GM23248 (cell line): Measurements from ENCODE around the gene RND2. TPM values are rescaled to one million over a fixed set of nuclear protein-coding genes. Genes with fewer than 3 reads are reported as not detected.
"Not testable (repeated sequence)": the region's sequence is repeated elsewhere in the genome, so short reads cannot be mapped to it uniquely, and the experiment has no call there.

ENCODE experiments used
- DNase-seq: peaks from one replicate; pipeline ENCODE4 v3.0.0-alpha.2; 2015
- H2AFZ ChIP-seq: fragments of 200-600 bp; sonication (generic); 2 replicates; pipeline ENCODE4 v1.6.1; 2016; ENCODE audit warnings: antibody characterized with exemption
- H3F3A ChIP-seq: fragments of 200-600 bp; sonication (generic); 2 replicates; pipeline ENCODE4 v1.6.1; 2016; ENCODE audit warnings: mild to moderate bottlenecking, antibody characterized with exemption, mixed run types; ENCODE audit not compliant: insufficient read depth
- H3K27ac ChIP-seq: fragments of 200-600 bp; sonication (generic); 2 replicates; pipeline ENCODE4 v1.5.1; 2016; ENCODE audit warnings: mild to moderate bottlenecking
- H3K27me3 ChIP-seq: fragments of 200-600 bp; sonication (generic); replicated peaks from 2 replicates; pipeline ENCODE4 v1.6.1; 2016; ENCODE audit warnings: mild to moderate bottlenecking; ENCODE audit not compliant: insufficient read depth
- H3K36me3 ChIP-seq: fragments of 200-600 bp; sonication (generic); 2 replicates; pipeline ENCODE4 v1.6.1; 2016; ENCODE audit warnings: low read depth, mild to moderate bottlenecking
- H3K4me1 ChIP-seq: fragments of 200-600 bp; sonication (generic); 2 replicates; pipeline ENCODE4 v1.6.1; 2016; ENCODE audit warnings: mild to moderate bottlenecking; ENCODE audit not compliant: insufficient read depth
- H3K4me2 ChIP-seq: fragments of 200-600 bp; sonication (generic); one replicate; pipeline ENCODE4 v1.6.1; 2016; ENCODE audit warnings: mild to moderate bottlenecking; ENCODE audit not compliant: unreplicated experiment
- H3K4me3 ChIP-seq: fragments of 200-600 bp; sonication (generic); 2 replicates; pipeline ENCODE4 v1.5.1; 2016; ENCODE audit warnings: mild to moderate bottlenecking
- H3K79me2 ChIP-seq: fragments of 200-600 bp; sonication (generic); 2 replicates; pipeline ENCODE4 v1.6.1; 2016; ENCODE audit warnings: mild to moderate bottlenecking; ENCODE audit not compliant: insufficient read depth
- H3K9ac ChIP-seq: fragments of 200-600 bp; sonication (generic); 2 replicates; pipeline ENCODE4 v1.6.1; 2016; ENCODE audit warnings: mild to moderate bottlenecking
- H3K9me2 ChIP-seq: fragments of 200-600 bp; sonication (generic); 2 replicates; pipeline ENCODE4 v1.6.1; 2016; ENCODE audit warnings: mixed run types, mild to moderate bottlenecking, moderate library complexity; ENCODE audit not compliant: insufficient read depth
- H3K9me3 ChIP-seq: fragments of 200-600 bp; sonication (generic); one replicate; pipeline ENCODE4 v1.6.1; 2017; ENCODE audit warnings: low read depth
- H4K20me1 ChIP-seq: fragments of 200-600 bp; sonication (generic); 2 replicates; pipeline ENCODE4 v1.6.0; 2016; ENCODE audit not compliant: insufficient read depth
- EZH2 ChIP-seq: fragments of 200-600 bp; sonication (generic); IDR thresholded peaks from 2 replicates; pipeline ENCODE4 v1.6.1; 2018; ENCODE audit warnings: antibody characterized with exemption, mild to moderate bottlenecking; ENCODE audit not compliant: insufficient read depth, poor library complexity, severe bottlenecking
- EZH2phosphoT487 ChIP-seq: fragments of 200-600 bp; sonication (generic); IDR thresholded peaks from 2 replicates; pipeline ENCODE4 v1.6.1; 2018; ENCODE audit warnings: antibody characterized with exemption, moderate library complexity, mild to moderate bottlenecking, low read depth; ENCODE audit not compliant: insufficient read depth
- WGBS, 2 experiments: methylation state at CpG; one replicate each; pipeline ENCODE4 v1.1.6; 2015 to 2017; ENCODE audit warnings: low lambda C conversion rate in 2 of 2, low coverage in 1 of 2; ENCODE audit errors: missing lambda C conversion rate in 2 of 2; 5-methylcytosine and 5-hydroxymethylcytosine counted together
- in situ Hi-C: fragments of 300-500 bp; cut with MboI; formaldehyde crosslinking; loops from 2 replicates; pipeline ENCODE4 v1.15.0; 2020
- polyA plus RNA-seq: library from polyadenylated mRNA; unstranded; fragments of >200 nt; fragmentation: Nextera tagmentation; extraction: Ambion mirVana; gene quantifications from 2 replicates; pipeline ENCODE4 v1.2.1, GENCODE V29; 2016
- total RNA-seq: library from RNA; depleted of rRNA; stranded (reverse); fragments of >200 nt; shearing (Covaris generic); gene quantifications from 2 replicates; pipeline ENCODE4 v1.2.3, GENCODE V29; 2014; rRNA removed

RND2 gene
- total RNA-seq (0.11 TPM in 1 of 2 replicates, not detected in the other), polyA plus RNA-seq (0.18 and 0.30 TPM in 2 replicates)

GRCh38 chr17:43024407-43025289, at the start of gene RND2:
TSS of gene RND2 (plus strand) at chr17:43025231. CDS start at chr17:43025348, 117 bp downstream.
- Histone ChIP-seq H3K9me3 (no peaks in the 10 kb centered on the region), H2AFZ (peak within 1 kb of the TSS; percentile 81), H3K79me2 (peaks cover 20% of the 10 kb centered on the region), H3K4me3 (peak within 1 kb of the TSS; percentile 76), H3K9ac (peak within 1 kb of the TSS; percentile 78), H3K4me1 (peaks cover 13% of the 10 kb centered on the region), H3K27ac (no peak within 1 kb of the TSS), H3K4me2 (peak within 1 kb of the TSS; percentile 90), H3K36me3 (no peaks in the 10 kb centered on the region), H3F3A (no peaks in the 10 kb centered on the region), H3K27me3 (no peaks in the 10 kb centered on the region), H4K20me1 (no peaks in the 10 kb centered on the region), H3K9me2 (no peaks in the 10 kb centered on the region)
- in situ Hi-C loops = loop anchor here (25.0 kb wide), 1 partner anchor 288 kb away; no protein-coding TSS in a partner anchor
- DNase-seq = peak; percentile 96
- TF ChIP-seq EZH2 = no peak
- 1% methylated on average over 41 to 43 of the region's 61 CpGs for WGBS, 2 experiments

GRCh38 chr17:42975265-42975664, 49.8 kb upstream of the RND2 start:
- no peak for TF ChIP-seq EZH2

GRCh38 chr17:42975701-42976100, 49.3 kb upstream of the RND2 start:
- H3K27ac ChIP-seq, H3K4me1 ChIP-seq, H3K9me3 ChIP-seq, H3K36me3 ChIP-seq, H4K20me1 ChIP-seq, H2AFZ ChIP-seq, in situ Hi-C loops, H3F3A ChIP-seq, H3K9me2 ChIP-seq, H3K27me3 ChIP-seq, DNase-seq, H3K4me2 ChIP-seq, H3K9ac ChIP-seq, H3K79me2 ChIP-seq, H3K4me3 ChIP-seq: not testable (repeated sequence)
- whole genome bisulfite sequencing, 2 experiments = 89% methylated on average over 16 of the region's 16 CpGs

More at GRCh38 chr17:42975265-42975664, 49.8 kb upstream of the RND2 start:
- WGBS, 2 experiments = 61 to 68% methylated on average over 2 of the region's 2 CpGs
- H3K9ac ChIP-seq = no peak overlapping the region
- no peaks in the 10 kb centered on the region for H4K20me1 ChIP-seq
- H3F3A ChIP-seq = no peaks in the 10 kb centered on the region
- in situ Hi-C loops = no loop called here
- no peaks in the 10 kb centered on the region for H3K9me2 ChIP-seq
- no peak overlapping the region for H3K4me2 ChIP-seq
- H3K4me1 ChIP-seq = peaks cover 5% of the 10 kb centered on the region; the same call in 1 of the 2 replicates
- H3K9me3 ChIP-seq = no peaks in the 10 kb centered on the region
- H3K4me3 ChIP-seq = no peak overlapping the region
- H3K27me3 ChIP-seq = no peaks in the 10 kb centered on the region
- no peak for DNase-seq
- H3K79me2 ChIP-seq = 0 out of 2 replicates have a peak, but pooled peaks cover 6% of the 10 kb centered on the region
- H2AFZ ChIP-seq = no peak overlapping the region
- H3K36me3 ChIP-seq = no peaks in the 10 kb centered on the region
- H3K27ac ChIP-seq = no peak overlapping the region

GRCh38 chr17:42979511-42980273, 45.3 kb upstream of the RND2 start, which contains the start of gene PTGES3L:
TSS of gene PTGES3L (minus strand) at chr17:42980080. CDS start at chr17:42980053, 27 bp downstream.
- TF ChIP-seq EZH2phosphoT487 (no peak), EZH2 (no peak)
- peak within 1 kb of the TSS; percentile 77 for H3K4me2 ChIP-seq
- H3F3A ChIP-seq = no peaks in the 10 kb centered on the region
- peak; percentile 62 for DNase-seq
- H4K20me1 ChIP-seq = no peaks in the 10 kb centered on the region
- peaks cover 13% of the 10 kb centered on the region for H3K4me1 ChIP-seq
- peak within 1 kb of the TSS; percentile 82 for H2AFZ ChIP-seq
- H3K9ac ChIP-seq = peak within 1 kb of the TSS; percentile 82
- peaks cover 49% of the 10 kb centered on the region for H3K79me2 ChIP-seq
- no peaks in the 10 kb centered on the region for H3K9me3 ChIP-seq
- peak within 1 kb of the TSS; percentile 26 for H3K27ac ChIP-seq
- peak within 1 kb of the TSS; percentile 92 for H3K4me3 ChIP-seq
- 39 to 40% methylated on average over 20 to 21 of the region's 21 CpGs for WGBS, 2 experiments
- H3K27me3 ChIP-seq = no peaks in the 10 kb centered on the region
- in situ Hi-C loops = no loop called here
- no peaks in the 10 kb centered on the region for H3K9me2 ChIP-seq
- no peaks in the 10 kb centered on the region for H3K36me3 ChIP-seq
